IPS-20b (cell line): Measurements from ENCODE around the gene ID3.
A peak's percentile ranks its signal among the peaks of the same experiment; 100 is the strongest.

Experiments
- H3K27ac ChIP-seq: one replicate; pipeline ENCODE4 v1.5.1; 2013; ENCODE audit warnings: low read length
- H3K27me3 ChIP-seq: 2 replicates; pipeline ENCODE4 v1.6.1; 2013; ENCODE audit warnings: mild to moderate bottlenecking, low read length, inconsistent platforms; ENCODE audit not compliant: insufficient read depth
- H3K36me3 ChIP-seq: 2 replicates; pipeline ENCODE4 v1.6.1; 2013; ENCODE audit warnings: low read depth, mild to moderate bottlenecking, inconsistent platforms, low read length, moderate library complexity; ENCODE audit not compliant: insufficient read depth
- H3K4me1 ChIP-seq: 2 replicates; pipeline ENCODE4 v1.6.1; 2013; ENCODE audit warnings: mild to moderate bottlenecking, control low read depth, inconsistent platforms, low read length, moderate library complexity; ENCODE audit not compliant: insufficient read depth
- H3K4me3 ChIP-seq: 2 replicates; pipeline ENCODE4 v1.5.1; 2013; ENCODE audit warnings: mild to moderate bottlenecking, low read length, inconsistent platforms
- H3K9ac ChIP-seq: 2 replicates; pipeline ENCODE4 v1.6.1; 2013; ENCODE audit warnings: low read depth, mild to moderate bottlenecking, inconsistent platforms, low read length, moderate library complexity
- H3K9me3 ChIP-seq: 2 replicates; pipeline ENCODE4 v1.6.1; 2013; ENCODE audit warnings: mild to moderate bottlenecking, low read depth, low read length, inconsistent platforms; ENCODE audit not compliant: insufficient read depth

The ID3 gene

DNA sequence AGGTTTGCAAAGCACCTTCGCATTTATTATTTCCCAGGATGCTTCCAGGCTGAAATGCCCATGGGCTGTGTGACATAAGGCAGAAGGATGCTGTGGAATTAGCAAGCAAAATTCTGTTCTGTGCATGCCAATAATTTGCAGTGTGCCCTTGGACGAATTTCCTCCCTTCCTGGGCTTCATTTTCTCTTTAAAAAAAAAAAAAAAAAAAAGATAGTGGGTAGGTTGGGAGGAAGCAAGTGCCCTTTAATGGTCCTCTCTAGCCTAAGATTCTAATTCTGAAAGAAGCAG is 2.5 kb upstream of the ID3 start:
- Histone ChIP-seq H3K4me1 (peaks cover 39% of the 10 kb centered on the region), H3K4me3 (peak overlapping the region; percentile 14; the same call in 1 of the 2 replicates), H3K9me3 (no peaks in the 10 kb centered on the region), H3K27me3 (peaks cover 19% of the 10 kb centered on the region), H3K9ac (peak overlapping the region; percentile 67; the same call in 1 of the 2 replicates), H3K27ac (peak overlapping the region; percentile 40), H3K36me3 (peaks cover 18% of the 10 kb centered on the region)

DNA sequence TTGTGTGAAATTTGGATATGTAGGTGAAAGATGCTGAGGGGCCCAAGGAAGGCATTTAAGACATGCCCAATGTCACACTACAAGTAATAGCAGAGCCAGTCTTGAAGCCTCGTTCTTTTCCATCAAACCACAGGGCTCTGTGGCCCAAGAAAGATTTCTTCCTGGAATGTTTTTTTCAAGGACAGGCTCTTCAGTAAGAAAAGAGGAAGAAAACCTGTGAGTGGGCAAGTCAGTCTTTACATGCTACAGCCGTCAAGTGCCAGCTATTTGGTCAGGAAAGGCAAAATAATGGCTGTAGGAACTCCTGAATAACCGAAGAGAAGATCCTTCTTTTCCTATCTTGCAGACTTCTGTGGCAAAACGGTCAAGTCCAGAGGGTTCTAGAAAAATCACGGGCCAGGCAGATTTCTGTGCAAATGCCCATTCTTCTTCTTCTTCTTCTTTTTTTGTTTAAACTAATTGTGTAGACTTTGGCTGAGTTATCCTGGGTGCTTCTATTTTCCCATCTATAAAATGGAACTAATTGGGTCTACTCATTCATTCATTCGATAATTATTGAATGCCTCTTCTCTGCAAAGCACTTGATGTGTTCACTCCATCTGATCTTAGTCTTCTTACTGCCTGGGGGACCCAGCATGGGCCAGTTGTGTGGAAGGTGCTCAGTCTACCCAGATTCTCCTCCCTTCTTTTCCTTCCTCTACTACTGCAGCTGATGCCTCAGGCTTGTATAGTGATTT is 1.9 kb upstream of the ID3 start:
- H3K4me1 ChIP-seq, result peaks cover 44% of the 10 kb centered on the region
- peaks cover 19% of the 10 kb centered on the region for H3K27me3 ChIP-seq
- H3K4me3 ChIP-seq, result no peak overlapping the region
- peak overlapping the region; percentile 40 for H3K27ac ChIP-seq
- H3K36me3 ChIP-seq, result peaks cover 18% of the 10 kb centered on the region
- H3K9ac ChIP-seq, result peak overlapping the region; percentile 86; the same call in 1 of the 2 replicates
- H3K9me3 ChIP-seq, result no peaks in the 10 kb centered on the region

DNA sequence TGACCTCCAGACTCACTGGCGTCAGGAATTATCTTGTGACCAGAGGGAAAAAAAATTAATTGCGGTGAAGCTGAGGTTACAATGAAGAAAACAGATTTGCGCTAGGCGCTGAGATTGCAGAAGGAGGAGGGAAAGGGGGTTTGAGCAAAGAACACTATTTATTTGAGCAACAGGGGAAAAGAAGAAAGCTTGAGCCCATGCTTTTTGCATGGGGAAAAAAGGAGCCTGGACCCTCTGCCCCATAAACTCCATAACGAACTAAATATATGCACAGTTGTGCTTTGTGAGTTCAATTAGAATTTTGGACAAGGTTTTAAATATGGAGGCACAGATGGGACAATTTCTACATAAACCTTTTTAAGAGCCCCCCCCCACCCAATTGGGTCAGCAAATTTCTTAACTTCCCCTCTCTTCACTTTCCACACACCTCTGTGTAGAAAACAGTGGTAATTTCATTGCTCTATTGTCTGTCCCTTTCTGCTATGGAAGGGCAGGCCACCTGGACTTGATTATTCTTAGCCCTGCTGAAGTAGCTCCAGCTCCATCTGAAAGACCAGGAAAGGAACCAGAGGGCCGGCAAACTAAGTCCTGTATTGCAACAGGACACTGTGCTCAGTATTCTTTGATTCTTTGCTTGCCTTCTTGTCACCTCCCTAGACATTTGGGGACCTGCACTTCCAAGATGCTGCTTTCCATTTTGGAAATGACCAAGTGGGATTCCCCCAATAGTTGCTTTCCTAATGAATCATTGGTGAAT is 862 bp upstream of the ID3 start:
- Histone ChIP-seq H3K4me1 (peaks cover 51% of the 10 kb centered on the region), H3K9ac (peak overlapping the region; percentile 86), H3K36me3 (peaks cover 18% of the 10 kb centered on the region), H3K4me3 (peak overlapping the region; percentile 78), H3K27ac (peak overlapping the region; percentile 65), H3K9me3 (no peaks in the 10 kb centered on the region), H3K27me3 (peaks cover 19% of the 10 kb centered on the region)

DNA sequence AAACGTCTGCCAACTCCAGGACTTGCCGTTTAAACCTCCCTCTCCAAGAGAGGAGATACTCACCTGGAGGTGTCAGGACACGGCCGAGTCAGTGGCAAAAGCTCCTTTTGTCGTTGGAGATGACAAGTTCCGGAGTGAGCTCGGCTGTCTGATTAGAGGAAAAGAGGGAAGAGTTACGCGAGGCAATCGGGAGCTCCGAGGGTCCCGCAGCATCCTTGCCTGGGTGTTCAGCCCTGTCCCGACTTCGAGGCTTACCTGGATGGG is 497 bp downstream of the ID3 start:
- Histone ChIP-seq H3K36me3 (peaks cover 18% of the 10 kb centered on the region), H3K4me3 (peak overlapping the region; percentile 78), H3K27ac (peak overlapping the region; percentile 37), H3K9ac (peak overlapping the region; percentile 86), H3K9me3 (no peaks in the 10 kb centered on the region), H3K27me3 (peaks cover 20% of the 10 kb centered on the region), H3K4me1 (peaks cover 52% of the 10 kb centered on the region)

DNA sequence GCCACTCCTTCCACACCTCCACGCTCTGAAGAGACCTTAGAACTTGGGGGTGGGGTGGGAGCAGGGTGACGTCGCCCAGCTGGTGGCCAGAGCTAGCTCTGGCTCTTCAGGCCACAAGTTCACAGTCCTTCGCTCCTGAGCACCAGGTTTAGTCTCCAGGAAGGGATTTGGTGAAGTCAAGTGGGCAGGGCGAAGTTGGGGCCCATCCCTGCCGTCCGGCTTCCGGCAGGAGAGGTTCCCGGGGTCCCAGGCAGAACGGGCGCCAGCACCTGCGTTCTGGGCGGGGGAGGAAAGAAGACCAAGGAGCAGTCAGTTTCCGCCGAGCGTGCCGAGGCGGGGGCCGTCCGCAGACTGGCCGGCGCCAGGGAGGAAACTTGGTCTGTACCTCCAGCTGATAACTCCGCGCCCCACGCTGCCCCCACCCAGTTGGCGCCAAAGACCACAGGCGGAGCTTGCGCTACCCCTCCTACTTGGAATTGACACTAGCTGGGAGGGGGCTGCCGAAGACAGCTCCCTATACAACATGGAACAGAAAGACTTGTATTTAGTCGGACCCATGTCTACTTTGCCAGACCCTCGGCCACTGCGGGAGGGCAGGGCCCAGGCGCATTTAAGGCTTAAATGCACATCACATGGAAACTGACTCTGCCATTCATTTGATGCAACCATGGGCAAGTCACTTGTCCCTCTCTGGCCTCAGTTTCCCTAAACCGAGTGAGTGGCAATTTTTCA is 995 bp downstream of the ID3 start:
- Histone ChIP-seq H3K36me3 (peaks cover 18% of the 10 kb centered on the region), H3K4me1 (peaks cover 55% of the 10 kb centered on the region), H3K9me3 (no peaks in the 10 kb centered on the region), H3K27ac (peak overlapping the region; percentile 37), H3K27me3 (peaks cover 25% of the 10 kb centered on the region), H3K9ac (peak overlapping the region; percentile 86), H3K4me3 (peak overlapping the region; percentile 78)

DNA sequence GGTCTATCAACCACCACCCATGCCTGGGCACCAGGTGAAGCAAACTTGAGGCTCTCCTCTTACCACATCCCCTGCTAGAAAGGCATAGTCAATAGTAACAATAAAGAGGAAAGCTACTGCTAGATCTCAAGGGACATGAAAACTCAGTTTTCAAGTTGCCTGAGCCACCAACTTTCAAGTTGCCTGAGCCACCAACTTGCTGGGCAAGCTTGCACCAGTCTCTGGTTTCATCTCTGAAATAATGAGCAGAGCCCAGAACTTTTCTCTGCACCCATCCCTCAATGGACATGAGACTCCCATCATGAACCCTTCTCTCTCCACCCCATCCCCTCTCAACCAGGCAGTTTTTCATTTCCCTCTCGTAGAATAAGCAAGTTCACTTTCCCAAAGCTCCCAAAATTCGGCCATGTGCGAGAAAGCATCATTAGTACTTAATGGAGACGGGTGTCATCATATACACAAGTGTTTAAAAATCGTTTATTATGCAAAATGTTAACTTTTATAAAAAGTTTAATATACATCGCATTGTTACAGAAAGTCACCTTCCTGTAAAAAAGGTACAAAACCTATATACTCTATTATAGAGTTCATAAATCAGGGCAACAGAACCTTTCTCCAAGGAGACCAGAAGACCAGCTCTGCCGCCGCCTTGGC is 1.7 kb downstream of the ID3 start:
- Histone ChIP-seq H3K36me3 (peaks cover 18% of the 10 kb centered on the region), H3K27me3 (peaks cover 28% of the 10 kb centered on the region), H3K4me1 (peaks cover 51% of the 10 kb centered on the region), H3K4me3 (peak overlapping the region; percentile 78), H3K27ac (peak overlapping the region; percentile 19), H3K9me3 (no peaks in the 10 kb centered on the region), H3K9ac (peak overlapping the region; percentile 86)

DNA sequence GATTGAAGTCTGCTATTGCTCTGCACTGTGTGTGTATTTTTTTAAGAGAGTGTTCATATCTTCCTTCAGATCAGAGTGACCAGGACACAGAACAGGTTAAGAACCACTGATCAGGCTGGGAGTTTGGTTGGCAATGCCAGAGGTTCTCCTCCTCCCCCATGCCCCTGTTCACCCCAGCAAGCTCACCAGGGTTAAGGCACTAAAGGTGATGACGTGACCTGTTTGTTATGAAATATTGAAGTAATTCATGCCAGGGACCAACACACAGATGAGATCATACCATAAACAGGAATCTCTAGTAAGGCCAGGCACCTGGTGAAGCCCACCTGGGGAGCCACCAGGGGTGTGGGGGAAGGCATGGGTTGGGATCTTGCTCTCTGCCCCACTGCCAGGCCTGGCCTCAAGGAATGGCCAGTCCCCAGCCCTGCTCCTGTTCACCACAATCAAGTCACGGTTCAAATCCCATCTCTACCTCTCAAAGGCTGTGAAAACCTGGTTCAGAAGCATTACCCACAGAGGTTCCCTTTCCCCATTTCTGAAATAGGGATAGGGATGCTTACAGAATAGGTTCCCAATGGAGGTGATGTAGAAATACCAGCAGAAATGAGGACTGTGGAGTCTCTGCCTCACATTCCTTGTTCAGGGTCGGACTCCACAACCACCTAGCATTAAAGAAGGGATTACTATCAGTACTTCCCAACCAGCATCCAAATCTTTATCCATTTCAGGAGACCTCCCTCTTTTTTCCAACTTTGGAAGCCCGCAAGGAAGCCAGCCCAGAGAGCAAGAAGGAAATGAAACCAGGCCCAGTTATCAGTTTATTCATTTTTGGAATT is 2.4 kb downstream of the ID3 start:
- Histone ChIP-seq H3K27me3 (peaks cover 28% of the 10 kb centered on the region), H3K36me3 (peaks cover 18% of the 10 kb centered on the region), H3K27ac (peak overlapping the region; percentile 21), H3K4me3 (peak overlapping the region; percentile 78), H3K9me3 (no peaks in the 10 kb centered on the region), H3K4me1 (peaks cover 49% of the 10 kb centered on the region), H3K9ac (peak overlapping the region; percentile 86)

DNA sequence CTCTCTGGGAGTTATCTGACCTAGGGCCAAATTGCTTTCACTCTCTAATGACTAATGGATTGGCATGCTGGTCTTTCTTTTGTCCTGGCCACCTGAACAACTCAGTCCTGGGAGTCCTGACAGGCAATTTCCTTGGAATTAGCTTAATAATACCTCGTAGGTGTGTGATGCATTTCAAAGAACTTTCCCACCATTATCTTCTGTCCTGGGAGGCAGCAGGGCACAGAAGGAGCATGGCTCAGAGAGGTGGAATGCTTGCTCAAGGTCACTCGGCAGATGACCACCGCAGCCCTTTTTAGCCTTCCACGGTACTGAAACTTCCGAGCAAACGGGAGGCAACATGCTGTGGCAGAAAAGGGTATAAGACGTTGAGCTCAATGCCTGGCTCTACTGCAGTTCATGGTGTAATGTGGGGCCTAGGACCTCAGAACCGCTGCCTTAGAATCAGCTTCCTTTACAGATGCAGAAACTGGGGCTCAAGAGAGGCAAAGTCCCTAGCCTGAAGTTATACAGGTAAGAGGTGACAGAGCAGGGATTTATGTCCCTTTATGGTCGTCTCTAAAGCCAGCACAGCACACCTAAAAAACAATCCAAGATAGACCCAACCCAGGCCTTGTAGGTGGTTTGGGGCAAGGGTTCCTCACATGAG is 3.2 kb downstream of the ID3 start:
- peak overlapping the region; percentile 21 for H3K27ac ChIP-seq

DNA sequence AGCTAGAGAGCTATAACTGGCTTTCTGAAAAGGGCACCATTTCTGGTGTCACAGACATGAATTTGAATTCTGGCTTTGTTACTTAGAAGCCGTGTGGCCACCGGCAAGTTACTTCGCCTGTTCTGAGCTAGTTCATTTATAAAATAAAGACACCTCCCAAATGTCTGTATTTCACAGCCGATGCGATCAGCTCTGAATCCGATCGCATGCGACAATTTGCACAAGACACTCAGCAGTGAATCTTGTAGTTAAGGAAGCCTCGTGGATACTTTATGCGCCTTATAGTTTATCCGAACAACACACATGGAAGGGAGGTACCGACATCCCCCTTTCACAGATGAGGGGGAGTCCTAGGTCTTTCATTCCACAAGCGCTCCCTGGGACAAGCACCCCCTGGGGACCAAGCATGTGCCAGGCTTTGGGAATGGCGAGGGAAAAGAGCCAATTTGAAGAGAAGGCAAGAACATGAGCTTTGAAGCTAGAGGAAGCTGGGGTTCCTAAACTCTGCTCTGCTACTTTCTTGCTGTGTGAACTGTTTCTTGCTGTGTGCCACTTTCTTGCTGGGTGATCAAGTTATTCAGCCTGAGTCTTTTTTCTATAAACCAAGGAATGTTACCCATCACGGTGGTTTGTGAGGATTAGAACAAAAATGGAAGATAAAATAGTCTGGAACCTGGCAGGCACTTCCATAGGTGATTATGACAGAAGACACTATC is 3.9 kb downstream of the ID3 start:
- H3K4me3 ChIP-seq, result peak overlapping the region; percentile 78
- H3K27ac ChIP-seq, result peak overlapping the region; percentile 31
- H3K9me3 ChIP-seq, result no peaks in the 10 kb centered on the region
- peaks cover 35% of the 10 kb centered on the region for H3K4me1 ChIP-seq
- H3K27me3 ChIP-seq, result peaks cover 23% of the 10 kb centered on the region
- H3K9ac ChIP-seq, result peak overlapping the region; percentile 85
- H3K36me3 ChIP-seq, result peaks cover 18% of the 10 kb centered on the region

More for the DNA sequence above, 3.2 kb downstream of the ID3 start:
- Histone ChIP-seq H3K36me3 (peaks cover 18% of the 10 kb centered on the region), H3K9me3 (no peaks in the 10 kb centered on the region), H3K27me3 (peaks cover 28% of the 10 kb centered on the region), H3K4me3 (peak overlapping the region; percentile 78), H3K9ac (peak overlapping the region; percentile 86; the same call in 1 of the 2 replicates), H3K4me1 (peaks cover 42% of the 10 kb centered on the region)
